ENCODE measurements around the gene FMN1. TPM values are rescaled to one million over a fixed set of nuclear protein-coding genes. Genes with fewer than 3 reads are reported as not detected.

The FMN1 gene
- total and polyA plus RNA-seq, 2 of the 8 experiments (the other 6 are each of a cell fraction or from before 2014, with no cell fraction given), result 0.27 to 3.7 TPM

DNA sequence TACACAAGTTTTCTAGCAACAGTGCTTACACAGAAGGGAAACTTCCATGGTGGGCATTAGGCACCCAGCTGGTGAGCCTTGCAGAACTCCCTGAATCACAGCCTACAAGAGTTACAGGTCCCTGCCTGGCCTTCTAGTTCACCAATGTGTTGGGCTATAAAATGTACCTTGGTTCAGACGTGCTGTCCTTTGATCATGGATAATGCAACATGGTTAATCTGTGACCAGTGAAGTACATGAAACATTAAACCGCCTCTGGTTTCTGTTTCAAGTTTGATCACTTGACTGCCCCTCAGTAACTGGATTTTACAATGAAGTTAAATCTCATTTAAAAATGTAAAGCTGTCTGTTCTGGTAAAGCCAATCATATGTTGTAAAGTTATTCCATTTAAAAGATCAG lies 51.8 kb downstream of the FMN1 start:
- Histone ChIP-seq H2BK5ac (ENCODE audit: low read depth, low read length) (no peak overlapping the region), H3K56ac (replicated peaks; ENCODE audit: insufficient read length, low read depth, low read length) (no peak overlapping the region), H3K14ac (ENCODE audit: insufficient read length) (no peak overlapping the region), H4K91ac (replicated peaks; ENCODE audit: insufficient read length, low read length) (no peak overlapping the region), H2BK120ac (replicated peaks; ENCODE audit: low read depth, low read length) (no peak overlapping the region), H2BK15ac (ENCODE audit: low read length) (no peak overlapping the region), H4K20me1 (replicated peaks in 1 of 2; ENCODE audit: control insufficient read depth in 1 of 2, insufficient read depth in 2 of 2, low read length in 2 of 2) (no peaks in the 10 kb centered on the region), H3K27me3 (replicated peaks in 1 of 4; ENCODE audit: control insufficient read depth in 3 of 4, extremely low read depth in 1 of 4, insufficient read depth in 3 of 4, low read length in 3 of 4) (no peaks in the 10 kb centered on the region), H3K23ac (ENCODE audit: insufficient read length) (no peak overlapping the region), H2AK5ac (ENCODE audit: low read depth, low read length) (no peak overlapping the region), H3K36me3 (ENCODE audit: control insufficient read depth in 2 of 4, insufficient read depth in 4 of 4, low read length in 3 of 4) (no peaks in the 10 kb centered on the region), H3K79me2 (ENCODE audit: control insufficient read depth in 1 of 2, insufficient read depth in 2 of 2, low read length in 2 of 2) (no peaks in the 10 kb centered on the region), H4K8ac (ENCODE audit: extremely low read depth, insufficient read depth, low read length) (no peak overlapping the region), H3K9me3 (ENCODE audit: insufficient read depth in 2 of 2, low read depth in 1 of 2, low read length in 1 of 2) (no peaks in the 10 kb centered on the region), H3K27ac (ENCODE audit: low read depth, low read length) (no peak overlapping the region), H4K5ac (ENCODE audit: insufficient read length, low read depth, low read length) (no peak overlapping the region), H3K4me3 (ENCODE audit: extremely low read depth in 1 of 4, insufficient read depth in 2 of 4, low read depth in 3 of 4, low read length in 4 of 4) (no peak overlapping the region), H3K4me1 (replicated peaks in 1 of 4; ENCODE audit: control insufficient read depth in 3 of 4, insufficient read depth in 4 of 4, low read length in 3 of 4) (no peaks in the 10 kb centered on the region), H2BK20ac (ENCODE audit: low read length) (no peak overlapping the region), H2AFZ (ENCODE audit: low read length) (no peak overlapping the region), H3K18ac (ENCODE audit: extremely low read depth, low read length) (no peak overlapping the region), H3K9ac (replicated peaks in 1 of 4; ENCODE audit: extremely low read depth in 1 of 4, low read depth in 3 of 4, low read length in 3 of 4) (no peak overlapping the region), H2BK12ac (ENCODE audit: low read depth, low read length) (no peak overlapping the region), H3K79me1 (ENCODE audit: low read depth, low read length) (no peaks in the 10 kb centered on the region), H3K4ac (replicated peaks; ENCODE audit: insufficient read length, low read depth, low read length) (no peak overlapping the region), H3K23me2 (ENCODE audit: low read depth, low read length) (no peaks in the 10 kb centered on the region; the same call in 1 of the 2 replicates), H3K4me2 (ENCODE audit: insufficient read depth in 1 of 2, low read depth in 2 of 2, low read length in 2 of 2) (no peak overlapping the region)
- ChIA-PET POLR2A (ENCODE audit: partially characterized antibody) (no interaction called here), CTCF (ENCODE audit: partially characterized antibody) (interaction anchor here (0.9 to 2.4 kb wide), 2 partner anchors 11 to 559 kb away, joined by 3 to 10 read pairs; no protein-coding TSS in a partner anchor)
- FAIRE-seq (no peak), DNase-seq (ENCODE audit: low read depth in 1 of 2, low spot score in 2 of 2) (no peak)
- TF ChIP-seq RAD21 (IDR thresholded peaks at IDR 0.05 in 1 of 2, conservative IDR thresholded peaks at IDR 0.05 in 1 of 2; ENCODE audit: low read depth in 2 of 2, low read length in 2 of 2) (no peak), POLR2AphosphoS5 (IDR thresholded peaks at IDR 0.05; ENCODE audit: low read depth, low read length) (no peak), CBX5 (IDR thresholded peaks at IDR 0.05; ENCODE audit: low read depth, low read length) (no peak)
- 91% methylated on average over 2 of the region's 2 CpGs; no CpG with 5 or more reads in 1 of the 2 experiments for WGBS, 2 experiments (ENCODE audit: extremely low coverage in 1 of 2, insufficient coverage in 1 of 2, insufficient read length in 1 of 2, insufficient replicate concordance in 2 of 2, low coverage in 1 of 2, low lambda C conversion rate in 2 of 2, missing lambda C conversion rate in 1 of 2)
